GM21786 (cell line): Measurements from ENCODE around the gene C3orf70.

Experiments used
- ATAC-seq: cut with Tn5 transposase; IDR thresholded peaks from one replicate; pipeline ENCODE4 v1.9.1; 2021; ENCODE audit not compliant: unreplicated experiment

C3orf70 gene, protein sequence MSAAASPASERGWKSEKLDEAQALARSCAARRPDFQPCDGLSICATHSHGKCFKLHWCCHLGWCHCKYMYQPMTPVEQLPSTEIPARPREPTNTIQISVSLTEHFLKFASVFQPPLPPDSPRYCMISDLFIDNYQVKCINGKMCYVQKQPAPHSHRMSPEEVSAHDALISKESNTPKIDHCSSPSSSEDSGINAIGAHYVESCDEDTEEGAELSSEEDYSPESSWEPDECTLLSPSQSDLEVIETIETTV

DNA sequence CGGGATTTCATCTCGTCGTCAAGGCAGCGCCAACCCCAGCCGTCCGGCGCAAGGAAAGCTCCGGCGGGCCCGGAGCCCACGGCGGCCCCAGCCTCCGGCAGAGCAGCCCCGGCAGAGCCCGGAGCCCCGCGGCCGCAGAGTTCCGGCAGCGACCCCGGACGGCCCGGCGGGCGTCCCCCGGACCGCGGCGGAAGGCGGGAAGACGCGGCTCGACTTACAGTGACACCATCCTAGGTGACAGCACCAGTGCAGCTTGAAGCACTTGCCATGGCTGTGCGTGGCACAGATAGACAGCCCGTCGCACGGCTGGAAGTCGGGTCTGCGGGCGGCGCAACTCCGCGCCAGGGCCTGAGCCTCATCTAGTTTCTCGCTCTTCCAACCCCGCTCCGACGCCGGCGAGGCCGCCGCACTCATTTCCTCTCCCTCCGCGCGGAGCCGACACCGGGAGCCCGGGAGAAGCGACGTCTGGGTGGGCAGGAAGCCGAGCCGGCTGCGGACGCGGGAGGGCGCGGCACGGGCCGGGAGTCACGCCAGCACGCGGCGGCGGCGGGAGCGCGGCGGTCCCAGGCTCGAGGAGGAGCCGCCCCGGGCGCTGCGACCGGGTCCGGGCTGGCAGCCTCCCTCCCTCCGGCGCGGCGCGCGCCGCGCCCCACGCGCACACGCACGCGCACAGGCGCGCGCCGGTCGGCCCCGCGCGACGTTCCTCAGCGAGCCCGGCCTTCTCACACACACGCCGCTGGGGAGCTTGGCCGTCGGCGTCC lies at the start of gene C3orf70:
Gene C3orf70 (minus strand): TSS at position 651 of the 761 bp plus-strand sequence. CDS start 237 bp downstream, at position 414.
- no peak for ATAC-seq

DNA sequence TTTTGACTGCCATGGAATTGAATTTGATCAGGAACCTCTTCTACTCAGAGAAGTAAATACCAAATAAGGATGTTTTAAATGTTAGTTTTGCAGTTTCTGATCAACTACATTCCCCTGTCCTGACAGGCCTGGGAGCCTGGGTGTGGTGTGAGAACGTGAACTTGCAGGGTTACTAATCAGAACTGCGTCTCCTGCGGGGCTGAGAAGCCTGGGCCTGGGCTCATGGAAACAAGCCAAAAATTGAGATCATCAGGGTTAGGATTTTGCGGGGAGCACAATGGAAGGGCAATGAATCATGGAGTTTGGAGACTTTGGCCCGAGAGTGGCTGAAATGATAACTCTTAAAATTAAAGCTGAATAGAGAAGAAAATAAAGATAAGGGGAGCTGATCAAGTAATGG lies 47.8 kb upstream of the C3orf70 start:
- ATAC-seq: no peak

DNA sequence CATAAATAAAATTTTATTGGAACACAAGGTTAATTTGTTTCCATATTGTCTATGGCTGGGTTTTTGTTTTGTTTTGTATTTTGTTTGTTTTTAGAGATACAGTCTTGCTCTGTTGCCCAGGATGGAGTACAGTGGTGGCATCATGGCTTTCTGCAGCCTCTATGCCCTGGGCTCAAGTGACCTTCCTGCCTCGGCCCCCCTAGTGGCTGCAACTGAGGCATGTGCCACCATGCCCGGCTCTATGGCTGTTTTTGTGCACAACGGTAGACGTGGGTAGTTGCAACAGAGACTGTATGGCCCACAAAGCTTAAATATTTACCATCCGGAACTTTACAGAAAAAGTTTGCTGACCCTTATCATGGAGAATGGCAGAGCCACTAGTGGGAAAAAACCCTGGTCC lies 46.8 kb upstream of the C3orf70 start:
- ATAC-seq: no peak

DNA sequence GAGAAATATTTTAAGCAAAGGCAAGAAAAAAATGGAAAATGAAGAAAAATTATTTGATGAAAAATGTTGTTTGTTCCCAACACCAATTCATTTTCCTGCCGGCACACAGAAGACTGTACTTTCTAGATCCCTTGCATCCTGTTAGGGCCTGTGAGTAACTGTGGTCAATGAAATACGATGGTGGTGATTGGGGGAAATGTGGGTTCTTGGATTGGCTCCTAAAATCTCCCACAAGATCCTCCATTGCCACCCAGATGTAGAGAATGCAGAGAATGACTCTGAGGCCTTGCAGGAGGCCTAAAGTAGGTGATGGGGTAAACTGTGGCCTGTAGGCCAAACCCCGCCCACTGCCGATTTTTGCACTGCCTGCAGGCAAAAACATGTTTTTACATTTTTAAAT lies 46.3 kb upstream of the C3orf70 start:
- no peak for ATAC-seq

DNA sequence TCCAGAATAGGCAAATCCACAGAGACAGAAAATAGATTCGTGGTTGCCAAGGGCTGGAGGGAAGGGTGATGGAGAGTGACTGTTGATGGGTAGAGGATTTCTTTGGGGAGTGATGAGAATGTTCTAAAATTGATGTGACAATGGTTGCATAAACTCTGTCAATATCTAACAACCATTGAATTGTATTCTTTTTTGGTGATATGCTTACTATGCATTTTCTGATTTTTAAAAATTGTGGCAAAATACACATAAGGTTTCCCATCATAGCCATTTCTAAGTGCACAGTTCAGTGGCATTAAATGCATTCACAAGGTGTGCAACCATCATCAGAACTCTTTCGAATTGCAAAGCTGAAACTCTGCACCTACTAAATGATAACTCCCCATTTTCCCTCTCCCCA lies 44.2 kb upstream of the C3orf70 start:
- no peak for ATAC-seq

DNA sequence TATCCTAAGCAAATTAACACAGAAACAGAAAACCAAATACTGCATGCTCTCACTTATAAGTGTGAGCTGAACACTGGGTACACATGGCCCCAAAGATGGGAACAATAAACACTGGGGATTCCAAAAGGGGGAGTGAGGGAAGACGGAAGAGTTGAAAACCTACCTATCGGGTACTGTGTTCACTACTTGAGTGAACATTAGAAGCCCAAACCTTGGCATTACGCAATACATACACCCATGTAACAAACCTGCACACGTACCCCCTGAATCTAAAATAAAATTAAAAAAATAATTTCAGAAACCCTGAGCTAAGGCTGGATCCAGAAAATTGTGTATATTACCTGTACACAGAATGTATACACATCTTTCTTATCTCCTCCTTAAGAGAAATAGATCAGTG lies 42.8 kb upstream of the C3orf70 start:
- ATAC-seq: no peak

DNA sequence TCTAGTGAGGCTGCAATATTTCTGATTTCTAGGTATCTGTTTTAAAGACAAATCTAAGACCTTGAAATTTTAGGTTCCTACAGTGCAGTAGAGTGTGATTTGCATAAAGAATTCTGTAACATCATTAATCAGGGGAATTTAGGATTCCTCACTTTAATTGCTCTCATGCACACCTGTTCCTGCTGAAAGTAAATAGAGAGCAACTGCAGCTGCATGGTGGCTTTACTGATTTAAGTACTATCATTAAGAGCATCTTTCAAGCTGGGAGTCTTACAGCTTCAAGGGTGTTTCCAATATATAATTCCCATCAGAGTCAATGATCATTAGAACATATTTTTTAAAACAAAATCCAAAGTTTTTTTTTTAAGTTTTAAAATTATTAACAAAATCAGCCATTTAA lies 36.0 kb upstream of the C3orf70 start:
- ATAC-seq: no peak

DNA sequence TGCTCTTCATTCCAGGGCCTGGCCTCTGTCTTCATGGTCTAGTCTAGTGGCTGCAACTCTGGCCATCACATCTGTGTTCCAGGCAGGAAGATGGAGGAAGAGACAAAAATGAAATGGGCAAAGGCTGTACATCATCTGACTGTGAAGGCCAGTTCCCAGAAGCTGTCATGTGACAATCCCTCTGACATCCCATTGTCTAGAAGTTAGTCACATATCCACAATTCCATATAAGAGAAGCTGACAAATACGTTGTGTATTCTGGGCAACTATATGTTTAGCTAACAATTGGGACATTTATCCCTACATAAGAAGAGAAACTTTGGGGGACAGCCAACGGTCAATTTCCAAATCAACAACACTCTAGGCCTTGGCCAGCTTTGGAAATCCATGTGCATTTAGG lies 34.5 kb upstream of the C3orf70 start:
- no peak for ATAC-seq

DNA sequence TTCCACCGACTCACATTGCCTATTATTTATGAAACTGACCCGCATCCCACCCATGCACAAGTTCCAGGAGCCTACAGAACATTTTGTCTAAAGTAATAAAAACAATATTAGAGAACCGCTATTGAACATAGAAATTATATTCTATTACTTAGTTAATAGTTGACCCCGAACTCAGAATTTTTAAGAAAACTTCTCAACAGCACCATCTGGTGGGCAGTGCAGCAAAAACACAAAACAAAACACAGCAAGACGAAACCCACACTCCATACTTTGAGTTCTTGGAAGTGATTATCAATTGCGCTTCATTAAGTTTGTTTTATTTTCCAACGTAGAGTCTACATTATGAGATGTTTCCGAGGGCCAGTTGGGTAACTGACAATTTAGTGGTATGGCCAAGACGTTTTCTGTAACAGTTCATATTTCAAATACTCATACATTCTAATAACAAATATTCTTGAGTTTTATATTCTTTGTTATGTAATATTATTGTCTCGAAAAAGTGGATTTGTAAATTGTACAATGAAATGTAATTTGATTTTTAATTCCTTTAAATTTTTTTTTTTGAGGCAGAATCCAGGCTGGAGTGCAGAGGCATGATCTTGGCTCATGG lies 24.0 kb upstream of the C3orf70 start:
- no peak for ATAC-seq

DNA sequence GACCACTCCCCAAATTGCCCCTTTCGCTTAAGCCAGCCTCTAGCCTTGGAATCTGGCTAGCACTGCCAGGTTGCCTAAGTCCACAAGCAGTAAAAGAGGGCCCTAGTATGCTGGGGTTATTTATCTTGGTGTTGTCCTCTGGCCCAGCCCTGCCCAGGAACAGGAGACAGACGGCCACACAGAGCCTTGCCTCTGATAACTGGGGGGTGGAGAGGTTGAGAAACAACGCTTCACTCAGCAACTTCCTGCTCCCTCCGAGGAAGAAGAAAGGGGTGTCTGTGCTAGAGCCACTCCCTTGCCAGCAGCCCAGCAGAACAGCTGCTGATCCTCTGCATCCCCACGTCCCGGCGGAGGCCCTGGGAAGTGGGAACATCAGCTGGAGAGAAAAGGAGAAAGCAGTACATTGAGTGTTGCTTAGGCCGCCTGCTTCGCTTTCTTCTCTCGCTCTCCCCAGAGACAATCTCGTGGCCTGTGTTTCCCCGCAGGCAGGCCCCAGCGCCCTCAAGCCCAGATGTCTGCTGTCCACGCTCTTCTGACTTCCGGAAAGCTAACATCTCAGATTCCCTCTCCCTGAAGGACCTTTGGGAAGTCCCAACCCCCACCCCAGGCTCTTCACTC lies 22.6 kb upstream of the C3orf70 start:
- peak; percentile 90 for ATAC-seq

DNA sequence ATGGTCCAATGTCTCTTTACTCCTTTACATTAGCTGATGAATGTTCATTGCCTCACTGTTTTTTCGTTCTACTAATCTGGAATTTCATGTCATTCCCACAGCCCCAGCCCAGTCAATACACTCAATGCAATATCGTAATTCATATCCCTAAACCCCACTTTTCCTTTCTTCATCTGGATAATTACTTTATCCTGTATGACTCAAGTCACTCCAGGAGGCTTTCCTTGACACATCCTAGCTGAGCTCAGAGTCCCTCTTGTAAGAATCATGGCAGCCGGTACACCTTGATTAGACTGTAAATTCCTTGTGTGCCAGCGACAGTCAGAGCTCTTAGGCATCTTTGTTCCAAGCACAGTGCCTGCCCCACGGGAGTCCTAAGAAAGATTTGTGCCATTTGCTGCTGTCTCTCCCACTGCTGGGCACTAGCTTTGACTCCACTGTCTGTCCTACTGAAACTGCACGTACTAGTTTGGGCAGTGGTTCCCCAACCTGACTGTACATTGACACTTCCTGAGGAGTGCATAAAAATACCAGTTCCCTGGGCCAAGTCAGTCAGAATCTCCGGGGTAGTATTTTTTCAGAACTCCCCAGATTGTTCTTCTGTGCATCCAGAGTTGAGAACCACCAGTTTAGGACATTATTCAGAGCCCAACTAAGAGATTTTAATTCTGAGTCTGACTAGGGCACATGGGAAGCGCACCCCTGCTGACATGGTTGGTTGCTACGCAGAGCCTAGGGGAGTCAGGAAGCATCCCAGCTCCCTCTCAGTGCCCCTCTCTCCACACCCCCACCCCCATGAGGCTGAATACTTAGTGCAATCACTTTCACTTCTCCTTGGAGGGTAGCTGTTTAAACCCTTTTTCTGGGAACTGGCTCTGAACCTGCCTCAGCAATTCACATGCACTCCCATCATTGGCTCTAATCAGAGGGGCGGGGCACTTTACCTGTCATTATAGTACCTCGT lies 19.5 kb upstream of the C3orf70 start:
- ATAC-seq: no peak

DNA sequence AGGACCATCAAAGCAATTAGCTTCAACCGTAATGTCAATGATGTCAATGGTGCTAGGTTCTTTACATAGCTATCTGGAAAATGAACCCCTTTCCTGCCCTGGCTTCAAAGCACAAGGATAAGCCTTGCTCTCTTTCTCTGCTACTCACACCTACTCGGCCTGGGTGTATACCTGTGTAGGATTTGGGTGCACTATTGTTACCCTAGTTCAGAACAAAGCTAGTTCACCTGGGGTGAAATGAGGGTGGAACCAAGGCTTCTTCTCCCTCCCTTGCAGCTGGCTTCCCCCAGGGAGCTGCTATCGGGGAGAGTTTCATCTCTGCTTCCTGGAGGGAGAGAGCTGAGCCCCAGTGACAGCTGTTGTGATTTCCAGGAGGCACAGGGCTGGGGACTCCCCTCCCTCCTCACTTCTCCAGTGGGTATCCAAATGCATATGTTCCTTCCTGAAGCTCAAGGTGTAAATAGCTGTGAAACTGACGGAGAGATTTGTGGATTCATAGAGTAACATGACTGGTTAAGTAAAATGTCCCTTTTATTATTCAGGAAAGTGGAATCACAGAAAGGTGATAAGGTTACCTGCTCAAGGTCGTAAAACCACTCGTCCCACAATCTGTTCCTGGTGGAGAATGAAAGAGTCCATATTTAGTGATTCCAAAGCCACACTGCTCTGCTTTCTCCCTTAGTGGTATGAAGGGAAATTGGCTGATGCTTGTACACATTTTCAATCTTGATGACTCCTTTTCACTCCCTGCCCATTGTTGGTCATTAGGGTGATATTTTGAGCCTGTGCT lies 11.8 kb upstream of the C3orf70 start:
- ATAC-seq: no peak

DNA sequence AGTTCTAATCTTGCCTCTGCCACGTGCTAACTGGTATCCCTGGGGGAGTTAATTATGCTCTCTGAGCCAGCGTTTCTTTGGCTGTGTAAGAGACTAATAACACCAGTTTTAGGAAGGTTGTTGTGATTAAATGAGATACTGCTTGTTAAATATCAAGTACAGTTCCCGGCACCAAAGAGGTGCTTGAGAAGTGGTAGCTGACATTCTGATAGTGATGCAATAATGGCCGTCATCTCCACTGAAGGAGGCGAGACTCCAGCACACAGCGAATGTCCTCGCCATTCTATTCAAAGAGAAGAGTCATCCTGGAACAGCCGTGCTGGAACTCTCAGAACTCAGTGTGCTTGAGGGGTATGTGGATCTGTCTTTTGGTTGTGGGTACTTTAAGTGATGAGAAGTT lies 9.8 kb upstream of the C3orf70 start:
- ATAC-seq: no peak

DNA sequence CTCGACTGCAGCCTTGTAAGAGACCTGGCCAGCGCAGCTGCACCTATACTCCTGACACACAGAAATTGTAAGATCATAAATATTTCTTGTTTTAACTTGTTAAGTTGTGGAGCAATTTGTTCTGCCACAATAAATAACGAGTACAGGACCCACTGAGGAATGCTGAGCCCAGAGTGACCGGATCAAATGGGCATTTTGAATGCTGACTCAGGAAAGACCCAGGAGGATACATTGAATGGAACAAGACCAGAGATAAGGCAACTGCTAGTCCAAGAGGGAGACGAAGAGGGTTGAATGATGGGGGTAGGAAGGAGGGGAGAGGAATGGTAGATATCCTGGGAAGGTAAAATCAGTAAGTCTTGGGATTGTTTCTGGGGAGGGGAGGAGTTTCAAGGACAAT lies 8.9 kb upstream of the C3orf70 start:
- ATAC-seq: no peak

DNA sequence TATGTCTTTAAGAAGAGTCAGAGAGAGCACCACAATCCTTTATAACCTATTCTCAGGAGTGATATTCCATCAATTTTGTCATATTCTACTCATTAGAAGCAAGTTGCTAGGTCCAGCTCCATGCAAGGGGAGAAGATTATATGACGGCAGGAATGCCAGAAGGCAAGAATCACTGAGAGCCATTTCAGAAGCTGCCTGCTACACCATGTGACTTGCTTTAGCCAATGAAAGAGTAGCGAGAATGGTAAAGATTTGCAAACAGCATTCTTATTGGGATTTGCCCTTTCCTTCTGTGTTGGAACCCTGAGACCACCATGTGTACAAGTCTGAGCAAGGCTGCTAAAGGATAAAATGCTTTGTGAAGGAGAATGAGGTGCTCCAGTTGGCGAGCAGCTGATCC lies 4.5 kb upstream of the C3orf70 start:
- ATAC-seq: no peak

DNA sequence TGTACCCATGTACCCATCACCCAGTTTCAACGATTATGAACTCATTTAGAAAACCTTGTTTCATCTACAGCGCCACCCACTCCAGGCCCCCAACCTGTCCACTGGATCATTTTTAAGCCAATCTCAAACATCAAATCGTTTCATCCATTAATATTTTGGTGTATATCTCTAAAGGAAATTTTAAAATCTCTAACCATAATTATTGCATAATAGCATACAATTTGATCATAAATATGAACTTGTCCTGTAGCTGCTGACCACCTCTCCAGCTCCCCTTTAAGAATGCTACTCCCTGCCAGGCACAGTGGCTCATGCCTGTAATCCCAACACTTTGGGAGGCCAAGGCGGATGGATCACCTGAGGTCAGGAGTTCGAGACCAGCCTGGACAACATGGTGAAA lies 2.8 kb upstream of the C3orf70 start:
- no peak for ATAC-seq

DNA sequence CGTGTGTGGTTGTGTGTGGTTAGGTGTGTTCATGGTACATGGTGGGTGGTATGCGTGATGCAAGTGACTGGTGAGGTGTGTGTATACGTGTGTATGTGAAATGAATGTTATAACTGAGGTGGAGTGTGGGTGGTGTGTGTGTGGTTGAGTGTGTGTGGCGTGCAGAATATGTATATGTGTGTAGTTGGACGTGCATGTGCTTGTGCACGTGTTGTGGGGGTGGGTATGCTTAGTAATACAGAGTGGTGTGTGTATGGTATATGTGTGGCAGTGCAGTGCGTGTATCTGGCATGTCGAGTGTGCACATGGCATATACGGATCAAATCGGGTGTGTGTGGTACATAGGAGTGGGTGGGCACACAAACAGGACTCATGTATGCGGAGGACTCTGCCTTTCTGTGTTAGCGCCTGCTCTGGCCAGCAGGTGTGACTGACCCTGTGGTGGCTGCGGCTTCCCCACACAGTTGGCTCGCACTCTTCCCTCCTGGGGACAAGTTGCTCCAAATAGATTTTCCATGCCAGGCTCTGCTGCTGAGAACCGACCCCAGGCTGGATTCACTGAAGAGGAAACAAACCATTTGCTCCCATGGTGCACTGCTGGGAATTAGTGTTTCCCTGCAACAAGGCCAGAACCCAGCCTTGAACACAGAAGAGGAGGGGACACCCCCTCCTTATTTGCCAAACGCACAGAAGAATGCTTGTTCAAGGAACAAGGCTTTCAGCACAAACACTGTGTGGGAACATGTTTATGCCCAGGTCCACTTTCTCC lies 1.2 kb upstream of the C3orf70 start:
- ATAC-seq: no peak

DNA sequence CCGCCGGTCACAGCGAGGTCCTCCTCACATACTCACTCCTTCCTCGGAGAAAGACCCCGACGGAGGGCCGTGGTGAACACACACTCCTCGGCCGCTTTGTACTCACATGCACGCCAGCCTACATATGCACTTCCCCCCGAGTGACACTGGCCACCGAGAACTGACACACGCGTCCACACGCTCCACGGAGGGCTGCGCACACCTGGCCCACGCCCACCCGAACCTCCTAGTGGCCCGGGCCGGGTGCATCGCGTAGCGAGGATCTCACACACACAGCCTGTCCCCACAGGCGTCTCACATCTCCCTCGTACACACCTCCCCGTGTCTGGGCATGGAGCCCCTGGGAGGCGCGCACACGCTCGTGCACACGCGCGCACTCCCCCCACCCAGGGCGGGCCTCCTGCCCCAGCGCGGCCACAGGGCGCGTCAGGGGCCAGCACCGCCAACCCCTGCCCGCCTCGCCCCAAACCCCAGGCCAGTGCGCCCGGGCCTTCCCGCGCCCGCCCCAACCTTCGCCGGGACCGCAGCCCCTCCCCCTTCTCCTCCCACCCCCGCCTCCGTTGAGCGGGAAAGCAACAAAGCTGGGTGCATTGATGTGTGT lies 411 bp upstream of the C3orf70 start:
- no peak for ATAC-seq

DNA sequence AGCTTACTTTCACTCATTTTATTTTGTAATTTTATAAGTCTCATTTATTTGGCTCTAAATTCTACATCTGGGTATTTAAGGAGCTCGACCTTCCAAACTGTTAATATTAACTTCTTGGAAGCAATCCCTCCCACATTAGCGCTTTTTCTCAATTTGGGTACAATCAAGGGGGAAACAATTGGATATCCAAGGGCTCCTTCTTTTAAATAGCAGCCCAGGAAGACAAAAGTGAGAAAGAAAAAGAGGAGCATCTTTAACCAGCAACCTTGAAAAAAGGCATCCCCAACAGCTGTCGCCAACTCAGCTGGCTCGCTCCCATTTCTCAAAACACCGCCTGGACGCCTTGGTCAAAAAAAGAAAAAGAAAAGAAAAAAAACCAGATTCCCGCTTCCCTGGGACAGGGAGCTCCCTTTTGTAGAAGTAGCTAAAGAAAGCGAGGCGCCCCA lies 873 bp downstream of the C3orf70 start:
- ATAC-seq: no peak
